GM23338 (cell line): ENCODE results near the gene SEMA4D. TPM values are rescaled to one million over a fixed set of nuclear protein-coding genes. Genes with fewer than 3 reads are reported as not detected.
A peak's percentile ranks its signal among the peaks of the same experiment; 100 is the strongest.

Experiments
- ATAC-seq: fragments of 200-7000 bp; cut with Tn5 transposase; 3 replicates; pipeline ENCODE4 v1.9.1; 2020
- DNase-seq: peaks from one replicate; pipeline ENCODE4 v3.0.0-alpha.2; 2015; ENCODE audit warnings: low spot score
- H2AFZ ChIP-seq: fragments of 200-600 bp; sonication (generic); 2 replicates; pipeline ENCODE4 v1.8.0; 2016; ENCODE audit warnings: antibody characterized with exemption, mild to moderate bottlenecking, moderate library complexity
- H3F3A ChIP-seq: fragments of 200-600 bp; sonication (generic); replicated peaks from 2 replicates; pipeline ENCODE4 v1.8.0; 2017; ENCODE audit warnings: antibody characterized with exemption, mixed run types, low read depth
- H3K27ac ChIP-seq: fragments of 200-600 bp; sonication (generic); 2 replicates; pipeline ENCODE4 v1.6.1; 2016; ENCODE audit warnings: low read depth
- H3K27me3 ChIP-seq: fragments of 200-600 bp; sonication (generic); 2 replicates; pipeline ENCODE4 v1.8.0; 2016; ENCODE audit warnings: mild to moderate bottlenecking, mixed run types, moderate library complexity; ENCODE audit not compliant: insufficient read depth
- H3K36me3 ChIP-seq: fragments of 200-600 bp; sonication (generic); 2 replicates; pipeline ENCODE4 v1.8.0; 2016; ENCODE audit warnings: mild to moderate bottlenecking; ENCODE audit not compliant: insufficient read depth
- H3K4me1 ChIP-seq: fragments of 200-600 bp; sonication (generic); 2 replicates; pipeline ENCODE4 v1.8.0; 2016; ENCODE audit warnings: mild to moderate bottlenecking, moderate library complexity; ENCODE audit not compliant: insufficient read depth
- H3K4me2 ChIP-seq: fragments of 200-600 bp; sonication (generic); 2 replicates; pipeline ENCODE4 v1.7.1; 2017; ENCODE audit warnings: mixed run types
- H3K4me3 ChIP-seq: fragments of 200-600 bp; sonication (generic); 2 replicates; pipeline ENCODE4 v1.6.1; 2016; ENCODE audit warnings: mixed run types
- H3K79me2 ChIP-seq: fragments of 200-600 bp; sonication (generic); replicated peaks from 2 replicates; pipeline ENCODE4 v1.8.0; 2017; ENCODE audit warnings: mild to moderate bottlenecking; ENCODE audit not compliant: insufficient read depth
- H3K9me2 ChIP-seq: fragments of 200-600 bp; sonication (generic); 2 replicates; pipeline ENCODE4 v1.8.0; 2017; ENCODE audit not compliant: insufficient read depth
- H4K20me1 ChIP-seq: fragments of 200-600 bp; sonication (generic); replicated peaks from 2 replicates; pipeline ENCODE4 v1.8.0; 2017; ENCODE audit warnings: mild to moderate bottlenecking; ENCODE audit not compliant: insufficient read depth
- H3K27ac Mint-ChIP-seq: 2 replicates; pipeline ENCODE4 v1.8.0; 2020; ENCODE audit warnings: inconsistent platforms, mild to moderate bottlenecking, moderate library complexity, mixed read lengths
- H3K27me3 Mint-ChIP-seq: 3 replicates; pipeline ENCODE4 v1.8.0; 2022; ENCODE audit warnings: low read depth, mild to moderate bottlenecking, moderate library complexity, mixed read lengths, inconsistent platforms; ENCODE audit not compliant: insufficient read depth, poor library complexity
- H3K36me3 Mint-ChIP-seq: 3 replicates; pipeline ENCODE4 v1.8.0; 2021; ENCODE audit warnings: low read depth, mild to moderate bottlenecking, inconsistent platforms, moderate library complexity, mixed read lengths
- H3K4me1 Mint-ChIP-seq: 3 replicates; pipeline ENCODE4 v1.8.0; 2020; ENCODE audit warnings: mild to moderate bottlenecking, inconsistent platforms, mixed read lengths
- H3K4me3 Mint-ChIP-seq: 3 replicates; pipeline ENCODE4 v1.8.0; 2021; ENCODE audit warnings: moderate library complexity, mild to moderate bottlenecking, inconsistent platforms, mixed read lengths
- H3K9me3 Mint-ChIP-seq: 3 replicates; pipeline ENCODE4 v1.8.0; 2020; ENCODE audit warnings: moderate library complexity, mild to moderate bottlenecking, inconsistent platforms, mixed read lengths
- CREB1 ChIP-seq: fragments of 250-450 bp; sonication (Bioruptor Pico); IDR thresholded peaks from 2 replicates; pipeline ENCODE4 v1.5.0; 2020; ENCODE audit warnings: low read depth, mild to moderate bottlenecking, moderate library complexity
- JUNB ChIP-seq: IDR thresholded peaks from one replicate; pipeline ENCODE4 v1.6.1; 2016; ENCODE audit warnings: antibody characterized with exemption; ENCODE audit not compliant: unreplicated experiment
- POLR2AphosphoS5 ChIP-seq: IDR thresholded peaks from 2 replicates; pipeline ENCODE4 v1.6.1; 2016; ENCODE audit warnings: antibody characterized with exemption, low read depth
- ZNF114 ChIP-seq: fragments of 250-450 bp; sonication (Bioruptor Pico); IDR thresholded peaks from 2 replicates; pipeline ENCODE4 v1.5.0; 2020; ENCODE audit warnings: mild to moderate bottlenecking, moderate library complexity
- polyA plus RNA-seq: library from polyadenylated mRNA; unstranded; fragments of >200 nt; fragmentation: Nextera tagmentation; extraction: Ambion mirVana; gene quantifications from 2 replicates; pipeline ENCODE4 v1.2.1, GENCODE V29; 2016
- total RNA-seq: library from RNA; depleted of rRNA; stranded (reverse); fragments of >200 nt; shearing (Covaris generic); gene quantifications from 2 replicates; pipeline ENCODE4 v1.2.3, GENCODE V29; 2014
- TF ChIP-seq, protein P1 (sequence below), 2 experiments: fragments of 200-600 bp in 1 of 2; sonication (generic) in 1 of 2; conservative IDR thresholded peaks; 2 replicates each; pipeline versions ENCODE4 v1.5.1 to v1.6.1; 2016 to 2017; ENCODE audit warnings: antibody characterized with exemption in 2 of 2, low read depth in 2 of 2, mild to moderate bottlenecking in 2 of 2, moderate library complexity in 1 of 2
- TF ChIP-seq, protein P2 (sequence below): IDR thresholded peaks from one replicate; pipeline ENCODE4 v1.6.1; 2018; ENCODE audit warnings: antibody characterized with exemption; ENCODE audit not compliant: unreplicated experiment
- TF ChIP-seq, protein P3 (sequence below): fragments of 250-450 bp; sonication (Bioruptor Pico); IDR thresholded peaks from 2 replicates; pipeline ENCODE4 v1.5.0; 2020; ENCODE audit warnings: mild to moderate bottlenecking, moderate library complexity

SEMA4D gene
- total and polyA plus RNA-seq, 2 experiments from 2014 or later, result 19.3 to 63.0 TPM

DNA sequence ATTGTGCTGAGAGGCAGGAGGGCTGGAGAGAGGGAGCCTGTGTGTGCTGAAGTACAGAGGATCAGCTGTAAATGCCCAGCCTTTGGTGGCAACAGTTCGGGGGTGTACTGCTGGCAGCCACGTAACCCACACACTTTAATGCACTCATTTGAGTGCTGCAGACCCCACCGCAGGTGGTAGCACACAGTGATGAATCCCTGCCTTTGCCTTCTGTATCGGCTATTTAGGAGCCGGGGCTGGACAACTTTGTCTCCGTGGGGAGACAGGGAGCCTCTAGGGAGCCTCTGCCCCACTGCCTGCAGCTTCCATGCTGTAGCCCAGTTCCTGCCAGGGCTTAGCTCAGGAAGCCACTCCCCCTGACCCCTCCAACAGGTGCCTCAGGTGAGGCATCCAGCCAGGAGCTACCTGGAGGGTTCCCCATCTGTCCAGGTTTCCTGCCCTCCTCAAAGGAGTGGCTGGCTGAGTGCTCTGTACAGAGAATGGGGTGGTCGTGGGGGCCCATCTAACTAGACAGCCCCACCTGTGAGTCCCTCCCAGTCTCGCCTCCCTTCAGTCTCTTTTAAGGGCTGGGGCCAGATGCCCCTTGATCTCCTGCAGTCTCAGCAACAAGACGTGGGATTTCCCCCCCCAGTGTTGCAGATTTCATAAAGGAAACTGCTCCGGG lies 135.1 kb downstream of the SEMA4D start:
- Histone ChIP-seq H3K4me1 (no peaks in the 10 kb centered on the region), H3K36me3 (peaks cover 24% of the 10 kb centered on the region), H3K4me2 (no peak overlapping the region), H3F3A (no peaks in the 10 kb centered on the region), H3K27ac (no peak overlapping the region), H3K27me3 (no peaks in the 10 kb centered on the region), H4K20me1 (peaks cover 14% of the 10 kb centered on the region; the same call in 1 of the 2 replicates), H3K4me3 (no peak overlapping the region), H3K79me2 (no peaks in the 10 kb centered on the region), H2AFZ (no peak overlapping the region), H3K9me2 (no peaks in the 10 kb centered on the region)
- TF ChIP-seq POLR2AphosphoS5 (0 out of 2 replicates have a peak, but pooled peaks have one; percentile 12), ZNF114 (CRISPR knock-in tag) (no peak)
- Mint-ChIP-seq H3K4me3 (no peak overlapping the region), H3K27me3 (peaks cover 5% of the 10 kb centered on the region), H3K36me3 (peaks cover 44% of the 10 kb centered on the region), H3K4me1 (no peaks in the 10 kb centered on the region), H3K27ac (no peak overlapping the region), H3K9me3 (no peaks in the 10 kb centered on the region)
- ATAC-seq, result peak; percentile 31
- no peak for DNase-seq

DNA sequence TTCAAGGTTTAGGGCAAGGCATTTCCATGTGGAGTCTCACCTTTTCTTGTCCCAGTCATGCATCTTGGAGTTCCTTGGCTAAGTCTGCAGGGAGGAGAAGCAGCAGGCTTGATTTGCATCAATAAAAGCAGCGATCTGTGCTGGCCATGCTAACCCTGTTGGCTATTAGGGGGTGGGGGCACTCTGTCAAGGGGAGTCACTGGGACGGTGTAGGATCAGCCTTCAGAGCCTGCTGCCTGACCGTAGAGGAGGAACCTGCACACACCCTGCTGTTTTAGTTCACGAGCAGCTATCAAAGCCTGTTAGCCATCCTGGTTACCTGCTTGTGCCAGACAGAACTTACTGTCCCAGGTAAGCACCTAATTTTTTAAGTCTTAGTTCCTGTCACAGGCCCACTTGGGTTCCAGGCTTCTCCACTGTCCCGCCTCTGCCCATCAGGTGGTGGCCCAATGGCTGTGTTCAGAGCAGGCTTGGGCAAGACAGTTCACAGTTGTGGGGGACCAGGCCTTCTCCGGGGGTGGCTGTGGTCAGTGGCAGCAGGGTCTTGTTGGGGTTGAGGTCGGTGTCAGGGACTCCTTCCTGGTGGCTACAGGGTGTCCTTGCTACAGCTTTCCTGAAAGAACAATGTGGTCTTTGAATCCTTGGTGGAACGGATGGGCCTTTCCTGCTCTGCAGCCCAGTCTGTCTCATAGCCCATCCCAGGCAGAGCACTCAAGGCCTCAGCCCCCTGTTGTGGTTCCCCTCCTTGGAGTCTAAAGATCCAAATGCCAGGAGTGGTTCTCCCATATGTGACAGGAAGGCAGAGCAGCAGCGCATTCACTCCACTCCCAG lies 135.9 kb downstream of the SEMA4D start:
- Histone ChIP-seq H3K4me1 (no peaks in the 10 kb centered on the region), H3K4me2 (no peak overlapping the region), H3K27me3 (no peaks in the 10 kb centered on the region), H2AFZ (no peak overlapping the region), H3K9me2 (no peaks in the 10 kb centered on the region), H3K36me3 (peaks cover 27% of the 10 kb centered on the region), H3K79me2 (no peaks in the 10 kb centered on the region), H4K20me1 (peaks cover 14% of the 10 kb centered on the region; the same call in 1 of the 2 replicates), H3F3A (no peaks in the 10 kb centered on the region), H3K4me3 (no peak overlapping the region), H3K27ac (no peak overlapping the region)
- peaks cover 52% of the 10 kb centered on the region for H3K36me3 Mint-ChIP-seq
- ATAC-seq (no peak), DNase-seq (no peak)
- no peak overlapping the region for H3K4me3 Mint-ChIP-seq
- no peak overlapping the region for H3K27ac Mint-ChIP-seq
- no peaks in the 10 kb centered on the region for H3K9me3 Mint-ChIP-seq
- H3K4me1 Mint-ChIP-seq, result no peaks in the 10 kb centered on the region
- H3K27me3 Mint-ChIP-seq, result peaks cover 5% of the 10 kb centered on the region
- TF ChIP-seq CREB1 (CRISPR knock-in tag) (no peak), POLR2AphosphoS5 (no peak), JUNB (no peak)
- TF ChIP-seq, protein P1, sequence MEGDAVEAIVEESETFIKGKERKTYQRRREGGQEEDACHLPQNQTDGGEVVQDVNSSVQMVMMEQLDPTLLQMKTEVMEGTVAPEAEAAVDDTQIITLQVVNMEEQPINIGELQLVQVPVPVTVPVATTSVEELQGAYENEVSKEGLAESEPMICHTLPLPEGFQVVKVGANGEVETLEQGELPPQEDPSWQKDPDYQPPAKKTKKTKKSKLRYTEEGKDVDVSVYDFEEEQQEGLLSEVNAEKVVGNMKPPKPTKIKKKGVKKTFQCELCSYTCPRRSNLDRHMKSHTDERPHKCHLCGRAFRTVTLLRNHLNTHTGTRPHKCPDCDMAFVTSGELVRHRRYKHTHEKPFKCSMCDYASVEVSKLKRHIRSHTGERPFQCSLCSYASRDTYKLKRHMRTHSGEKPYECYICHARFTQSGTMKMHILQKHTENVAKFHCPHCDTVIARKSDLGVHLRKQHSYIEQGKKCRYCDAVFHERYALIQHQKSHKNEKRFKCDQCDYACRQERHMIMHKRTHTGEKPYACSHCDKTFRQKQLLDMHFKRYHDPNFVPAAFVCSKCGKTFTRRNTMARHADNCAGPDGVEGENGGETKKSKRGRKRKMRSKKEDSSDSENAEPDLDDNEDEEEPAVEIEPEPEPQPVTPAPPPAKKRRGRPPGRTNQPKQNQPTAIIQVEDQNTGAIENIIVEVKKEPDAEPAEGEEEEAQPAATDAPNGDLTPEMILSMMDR (conservative IDR thresholded peaks at IDR 0.05; ENCODE audit: low read depth in 2 of 2), result no peak
- TF ChIP-seq, protein P2, sequence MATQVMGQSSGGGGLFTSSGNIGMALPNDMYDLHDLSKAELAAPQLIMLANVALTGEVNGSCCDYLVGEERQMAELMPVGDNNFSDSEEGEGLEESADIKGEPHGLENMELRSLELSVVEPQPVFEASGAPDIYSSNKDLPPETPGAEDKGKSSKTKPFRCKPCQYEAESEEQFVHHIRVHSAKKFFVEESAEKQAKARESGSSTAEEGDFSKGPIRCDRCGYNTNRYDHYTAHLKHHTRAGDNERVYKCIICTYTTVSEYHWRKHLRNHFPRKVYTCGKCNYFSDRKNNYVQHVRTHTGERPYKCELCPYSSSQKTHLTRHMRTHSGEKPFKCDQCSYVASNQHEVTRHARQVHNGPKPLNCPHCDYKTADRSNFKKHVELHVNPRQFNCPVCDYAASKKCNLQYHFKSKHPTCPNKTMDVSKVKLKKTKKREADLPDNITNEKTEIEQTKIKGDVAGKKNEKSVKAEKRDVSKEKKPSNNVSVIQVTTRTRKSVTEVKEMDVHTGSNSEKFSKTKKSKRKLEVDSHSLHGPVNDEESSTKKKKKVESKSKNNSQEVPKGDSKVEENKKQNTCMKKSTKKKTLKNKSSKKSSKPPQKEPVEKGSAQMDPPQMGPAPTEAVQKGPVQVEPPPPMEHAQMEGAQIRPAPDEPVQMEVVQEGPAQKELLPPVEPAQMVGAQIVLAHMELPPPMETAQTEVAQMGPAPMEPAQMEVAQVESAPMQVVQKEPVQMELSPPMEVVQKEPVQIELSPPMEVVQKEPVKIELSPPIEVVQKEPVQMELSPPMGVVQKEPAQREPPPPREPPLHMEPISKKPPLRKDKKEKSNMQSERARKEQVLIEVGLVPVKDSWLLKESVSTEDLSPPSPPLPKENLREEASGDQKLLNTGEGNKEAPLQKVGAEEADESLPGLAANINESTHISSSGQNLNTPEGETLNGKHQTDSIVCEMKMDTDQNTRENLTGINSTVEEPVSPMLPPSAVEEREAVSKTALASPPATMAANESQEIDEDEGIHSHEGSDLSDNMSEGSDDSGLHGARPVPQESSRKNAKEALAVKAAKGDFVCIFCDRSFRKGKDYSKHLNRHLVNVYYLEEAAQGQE, result no peak
- TF ChIP-seq, protein P3, sequence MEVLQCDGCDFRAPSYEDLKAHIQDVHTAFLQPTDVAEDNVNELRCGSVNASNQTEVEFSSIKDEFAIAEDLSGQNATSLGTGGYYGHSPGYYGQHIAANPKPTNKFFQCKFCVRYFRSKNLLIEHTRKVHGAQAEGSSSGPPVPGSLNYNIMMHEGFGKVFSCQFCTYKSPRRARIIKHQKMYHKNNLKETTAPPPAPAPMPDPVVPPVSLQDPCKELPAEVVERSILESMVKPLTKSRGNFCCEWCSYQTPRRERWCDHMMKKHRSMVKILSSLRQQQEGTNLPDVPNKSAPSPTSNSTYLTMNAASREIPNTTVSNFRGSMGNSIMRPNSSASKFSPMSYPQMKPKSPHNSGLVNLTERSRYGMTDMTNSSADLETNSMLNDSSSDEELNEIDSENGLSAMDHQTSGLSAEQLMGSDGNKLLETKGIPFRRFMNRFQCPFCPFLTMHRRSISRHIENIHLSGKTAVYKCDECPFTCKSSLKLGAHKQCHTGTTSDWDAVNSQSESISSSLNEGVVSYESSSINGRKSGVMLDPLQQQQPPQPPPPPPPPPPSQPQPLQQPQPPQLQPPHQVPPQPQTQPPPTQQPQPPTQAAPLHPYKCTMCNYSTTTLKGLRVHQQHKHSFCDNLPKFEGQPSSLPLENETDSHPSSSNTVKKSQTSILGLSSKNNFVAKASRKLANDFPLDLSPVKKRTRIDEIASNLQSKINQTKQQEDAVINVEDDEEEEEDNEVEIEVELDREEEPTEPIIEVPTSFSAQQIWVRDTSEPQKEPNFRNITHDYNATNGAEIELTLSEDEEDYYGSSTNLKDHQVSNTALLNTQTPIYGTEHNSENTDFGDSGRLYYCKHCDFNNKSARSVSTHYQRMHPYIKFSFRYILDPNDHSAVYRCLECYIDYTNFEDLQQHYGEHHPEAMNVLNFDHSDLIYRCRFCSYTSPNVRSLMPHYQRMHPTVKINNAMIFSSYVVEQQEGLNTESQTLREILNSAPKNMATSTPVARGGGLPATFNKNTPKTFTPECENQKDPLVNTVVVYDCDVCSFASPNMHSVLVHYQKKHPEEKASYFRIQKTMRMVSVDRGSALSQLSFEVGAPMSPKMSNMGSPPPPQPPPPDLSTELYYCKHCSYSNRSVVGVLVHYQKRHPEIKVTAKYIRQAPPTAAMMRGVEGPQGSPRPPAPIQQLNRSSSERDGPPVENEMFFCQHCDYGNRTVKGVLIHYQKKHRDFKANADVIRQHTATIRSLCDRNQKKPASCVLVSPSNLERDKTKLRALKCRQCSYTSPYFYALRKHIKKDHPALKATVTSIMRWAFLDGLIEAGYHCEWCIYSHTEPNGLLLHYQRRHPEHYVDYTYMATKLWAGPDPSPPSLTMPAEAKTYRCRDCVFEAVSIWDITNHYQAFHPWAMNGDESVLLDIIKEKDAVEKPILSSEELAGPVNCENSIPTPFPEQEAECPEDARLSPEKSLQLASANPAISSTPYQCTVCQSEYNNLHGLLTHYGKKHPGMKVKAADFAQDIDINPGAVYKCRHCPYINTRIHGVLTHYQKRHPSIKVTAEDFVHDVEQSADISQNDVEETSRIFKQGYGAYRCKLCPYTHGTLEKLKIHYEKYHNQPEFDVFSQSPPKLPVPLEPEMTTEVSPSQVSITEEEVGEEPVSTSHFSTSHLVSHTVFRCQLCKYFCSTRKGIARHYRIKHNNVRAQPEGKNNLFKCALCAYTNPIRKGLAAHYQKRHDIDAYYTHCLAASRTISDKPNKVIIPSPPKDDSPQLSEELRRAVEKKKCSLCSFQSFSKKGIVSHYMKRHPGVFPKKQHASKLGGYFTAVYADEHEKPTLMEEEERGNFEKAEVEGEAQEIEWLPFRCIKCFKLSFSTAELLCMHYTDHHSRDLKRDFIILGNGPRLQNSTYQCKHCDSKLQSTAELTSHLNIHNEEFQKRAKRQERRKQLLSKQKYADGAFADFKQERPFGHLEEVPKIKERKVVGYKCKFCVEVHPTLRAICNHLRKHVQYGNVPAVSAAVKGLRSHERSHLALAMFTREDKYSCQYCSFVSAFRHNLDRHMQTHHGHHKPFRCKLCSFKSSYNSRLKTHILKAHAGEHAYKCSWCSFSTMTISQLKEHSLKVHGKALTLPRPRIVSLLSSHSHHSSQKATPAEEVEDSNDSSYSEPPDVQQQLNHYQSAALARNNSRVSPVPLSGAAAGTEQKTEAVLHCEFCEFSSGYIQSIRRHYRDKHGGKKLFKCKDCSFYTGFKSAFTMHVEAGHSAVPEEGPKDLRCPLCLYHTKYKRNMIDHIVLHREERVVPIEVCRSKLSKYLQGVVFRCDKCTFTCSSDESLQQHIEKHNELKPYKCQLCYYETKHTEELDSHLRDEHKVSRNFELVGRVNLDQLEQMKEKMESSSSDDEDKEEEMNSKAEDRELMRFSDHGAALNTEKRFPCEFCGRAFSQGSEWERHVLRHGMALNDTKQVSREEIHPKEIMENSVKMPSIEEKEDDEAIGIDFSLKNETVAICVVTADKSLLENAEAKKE (CRISPR knock-in tag), result no peak
